ENCODE data around the gene TRPC1.
"Not testable (repeated sequence)": the region's sequence is repeated elsewhere in the genome, so short reads cannot be mapped to it uniquely, and the experiment has no call there.

Gene TRPC1
- total RNA-seq = 1.5 to 21.2 (median 12.6) reads per million in 3 experiments

DNA sequence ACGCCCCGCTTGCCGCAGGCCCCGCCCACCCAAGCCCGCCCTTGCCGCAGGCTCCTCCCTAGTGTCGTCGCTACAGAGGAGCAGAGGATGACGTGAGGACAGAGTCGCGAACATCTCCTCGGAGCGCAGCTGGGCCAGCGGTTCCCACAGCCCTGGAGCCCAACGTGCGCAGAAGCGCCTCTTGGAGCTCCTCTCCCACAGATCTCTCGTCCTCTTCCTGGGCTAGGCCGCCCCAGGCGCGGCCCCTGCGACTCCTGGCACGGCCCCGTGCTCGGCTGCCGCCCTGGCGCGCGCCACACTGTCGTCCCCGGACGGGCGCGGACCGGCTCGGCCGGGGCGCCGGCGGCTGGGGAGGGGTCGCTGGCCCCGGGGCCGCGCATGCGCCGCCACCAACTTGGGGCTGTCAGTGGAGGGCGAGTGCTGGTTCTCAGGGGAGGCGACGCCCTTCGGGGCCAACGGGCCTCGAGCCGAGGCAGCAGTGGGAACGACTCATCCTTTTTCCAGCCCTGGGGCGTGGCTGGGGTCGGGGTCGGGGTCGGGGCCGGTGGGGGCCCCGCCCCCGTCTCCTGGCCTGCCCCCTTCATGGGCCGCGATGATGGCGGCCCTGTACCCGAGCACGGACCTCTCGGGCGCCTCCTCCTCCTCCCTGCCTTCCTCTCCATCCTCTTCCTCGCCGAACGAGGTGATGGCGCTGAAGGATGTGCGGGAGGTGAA, at the start of gene TRPC1:
Gene TRPC1, plus strand, starts transcription at position 67 of the 714 bp plus-strand sequence. Its CDS starts 526 bp downstream, at position 593.
- DNase-seq = peak; percentile 81

DNA sequence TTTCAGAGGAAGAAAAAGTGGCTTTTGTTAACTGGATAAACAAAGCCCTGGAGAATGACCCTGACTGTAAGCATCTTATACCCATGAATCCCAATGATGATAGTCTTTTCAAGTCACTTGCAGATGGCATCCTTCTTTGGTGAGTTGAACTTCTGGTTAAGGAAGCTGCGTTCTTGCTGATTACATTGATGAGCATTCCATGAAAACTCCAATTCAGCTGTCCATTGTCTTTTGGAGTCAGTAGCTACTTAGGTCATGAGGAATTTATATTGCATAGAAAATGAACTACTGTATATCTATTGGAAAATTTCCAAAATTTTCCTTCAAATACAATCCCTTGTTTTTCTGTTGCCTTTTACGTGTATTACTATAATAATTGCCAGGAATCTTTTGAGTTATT, 47.7 kb upstream of the TRPC1 start:
- no peak for DNase-seq

DNA sequence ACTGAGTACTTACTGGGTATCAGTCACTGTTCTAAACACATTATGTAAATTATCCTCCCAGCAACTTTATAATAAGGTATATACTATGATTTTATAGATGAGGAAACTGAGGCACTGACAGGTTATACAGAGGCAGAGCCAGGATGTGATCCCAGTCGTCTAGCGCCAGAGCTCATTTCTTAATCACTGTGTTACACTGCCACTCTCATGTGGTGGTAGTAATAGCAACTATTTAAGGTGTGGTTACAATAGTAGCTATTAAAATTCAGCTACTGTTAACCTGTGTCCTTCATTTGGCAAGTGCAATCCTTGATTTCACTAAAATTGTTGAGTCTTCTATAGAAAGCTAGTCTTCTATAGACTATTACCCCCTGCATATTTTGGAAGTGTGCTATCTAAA, 43.1 kb upstream of the TRPC1 start:
- DNase-seq = no peak

DNA sequence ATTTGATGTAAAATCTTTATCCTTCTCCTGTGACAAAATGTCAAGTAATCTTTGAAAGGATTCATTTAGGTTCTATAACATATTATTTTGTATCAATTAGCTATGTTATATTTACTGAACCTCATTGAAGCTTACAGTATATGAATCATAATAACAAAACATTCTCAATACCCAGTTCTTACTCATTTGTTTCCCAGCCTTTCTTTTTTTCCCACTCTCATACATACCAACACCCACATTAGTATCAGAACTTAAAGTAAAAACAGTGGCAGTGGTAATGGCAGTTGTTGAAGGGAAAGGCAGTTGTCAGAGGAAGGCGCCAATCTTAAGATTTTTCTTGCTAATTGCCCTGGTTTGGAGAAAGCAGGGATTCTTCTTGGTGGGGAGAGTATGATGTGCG, 33.2 kb upstream of the TRPC1 start:
- DNase-seq = no peak

DNA sequence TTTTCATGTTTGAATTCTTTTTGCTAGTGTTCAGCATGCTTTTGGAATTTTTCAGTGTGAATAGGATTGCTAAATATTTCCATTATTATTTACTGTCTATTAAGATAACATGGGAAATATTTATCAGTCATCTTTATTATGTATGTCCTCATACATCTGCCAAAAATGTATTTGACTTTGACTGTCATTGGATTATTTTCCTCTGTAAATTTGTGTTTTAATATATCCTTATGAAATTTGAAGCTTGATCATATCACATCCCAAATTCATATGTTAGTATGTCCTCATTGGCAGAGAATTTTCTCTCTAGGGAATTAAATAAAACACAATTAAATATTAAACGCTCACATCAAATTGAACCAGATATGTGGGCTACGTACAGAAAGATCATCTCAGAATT, 32.3 kb upstream of the TRPC1 start:
- DNase-seq = no peak

DNA sequence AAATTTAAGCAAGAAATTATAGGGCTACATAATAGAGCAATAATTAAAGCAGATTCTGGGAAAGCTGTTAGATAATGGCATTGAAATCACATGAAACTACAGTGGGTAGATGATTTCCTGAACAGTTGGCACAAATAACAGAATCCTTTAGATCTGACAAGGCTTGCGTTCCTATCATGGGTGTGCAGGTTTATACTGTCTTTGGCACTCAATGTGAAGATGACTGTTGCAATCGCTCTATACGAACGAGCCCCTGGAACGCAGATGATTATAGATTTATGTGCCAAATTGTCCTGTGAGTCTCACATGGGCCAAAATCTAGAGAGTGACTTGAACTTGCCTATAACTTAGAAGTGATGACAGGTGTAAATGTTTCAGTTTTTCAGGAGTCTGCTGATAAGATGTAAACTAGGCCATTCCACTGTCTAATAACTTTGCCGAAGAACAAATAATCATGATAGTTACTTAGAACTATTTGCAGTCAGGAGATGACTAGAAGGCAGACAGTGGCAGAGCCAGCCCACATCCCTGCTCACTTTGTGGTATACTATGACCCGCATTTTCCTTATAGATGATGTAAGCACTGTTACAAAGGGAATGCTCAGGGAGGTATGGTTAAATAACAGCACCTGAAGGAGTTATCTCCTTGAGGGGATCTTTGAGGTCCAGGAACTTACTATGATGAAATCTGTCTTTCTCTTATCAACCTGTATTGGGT, 30.5 kb upstream of the TRPC1 start:
- no peak for DNase-seq

DNA sequence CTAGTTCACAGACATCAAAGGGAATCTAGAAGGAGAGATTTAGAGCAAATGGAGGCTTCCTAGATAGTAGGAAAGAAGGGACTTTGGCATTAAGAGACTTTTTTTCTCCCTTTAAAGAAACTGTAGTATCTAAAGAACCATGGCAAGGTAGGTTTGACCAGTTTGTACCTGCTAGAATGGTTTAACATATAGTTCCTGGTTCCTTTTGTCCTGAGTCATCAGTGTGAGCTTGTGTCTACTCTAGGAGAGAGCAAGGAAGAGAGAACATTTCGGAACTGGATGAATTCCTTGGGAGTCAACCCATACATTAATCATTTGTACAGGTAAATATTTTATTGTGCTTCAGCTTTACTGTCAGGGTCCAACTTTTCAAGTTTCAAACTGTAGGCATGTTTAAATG, 29.6 kb upstream of the TRPC1 start:
- no peak for DNase-seq

DNA sequence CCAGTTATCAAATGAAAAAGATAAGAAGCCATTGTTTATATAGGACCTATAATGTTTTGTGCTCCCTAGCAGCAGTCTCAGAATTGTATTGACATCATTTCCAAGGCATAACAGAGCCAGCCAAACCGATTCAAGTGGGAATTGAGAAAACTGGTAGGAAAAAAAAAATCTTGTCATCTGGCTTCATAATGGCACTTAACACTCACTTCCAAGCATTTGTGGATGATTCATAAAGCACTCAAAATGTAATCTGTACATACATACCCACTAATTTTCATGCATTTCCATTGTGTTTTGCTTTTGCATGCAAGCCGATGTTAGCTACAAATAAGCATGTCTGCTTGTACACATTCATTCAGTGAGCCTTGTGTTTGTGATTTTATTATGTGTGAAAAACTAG, 18.6 kb upstream of the TRPC1 start:
- DNase-seq = no peak

DNA sequence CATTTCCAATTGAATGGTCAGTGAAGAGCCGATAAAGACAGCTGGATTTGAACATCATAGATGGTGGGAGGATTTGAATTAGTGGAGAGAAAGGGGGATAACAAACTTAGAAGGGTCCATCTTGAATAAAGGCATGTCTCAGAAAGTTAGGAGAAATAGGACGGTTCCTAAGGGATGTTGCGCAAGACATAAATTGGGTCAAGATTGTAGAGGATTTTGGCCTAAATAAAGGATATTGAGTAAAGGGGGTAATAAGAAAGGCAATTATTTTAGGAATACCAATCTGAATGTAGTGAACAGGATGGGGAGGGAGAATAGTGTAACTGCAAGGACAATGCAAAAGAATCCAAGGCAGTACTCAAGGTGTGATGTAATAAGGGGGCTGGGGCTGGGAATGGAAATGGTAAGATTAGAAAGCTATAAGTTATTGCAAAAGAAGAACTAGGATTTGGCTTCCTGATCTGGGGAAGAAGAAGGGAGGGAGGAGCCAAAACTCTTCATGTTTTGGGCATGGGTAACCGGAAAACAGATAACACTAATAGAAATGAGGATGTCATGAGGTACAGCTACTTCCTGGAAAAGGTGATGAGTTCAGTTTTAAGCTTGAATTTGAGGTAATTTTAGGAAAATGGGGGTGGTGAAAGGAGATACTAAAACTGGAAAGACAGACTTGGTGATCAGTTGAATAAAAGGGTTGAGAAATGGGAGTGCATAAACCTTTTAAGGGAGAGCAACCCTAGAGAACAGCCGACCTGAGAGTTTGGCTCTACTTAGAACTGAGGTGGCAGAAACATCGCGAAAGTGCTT, 17.3 kb upstream of the TRPC1 start:
- DNase-seq = no peak

DNA sequence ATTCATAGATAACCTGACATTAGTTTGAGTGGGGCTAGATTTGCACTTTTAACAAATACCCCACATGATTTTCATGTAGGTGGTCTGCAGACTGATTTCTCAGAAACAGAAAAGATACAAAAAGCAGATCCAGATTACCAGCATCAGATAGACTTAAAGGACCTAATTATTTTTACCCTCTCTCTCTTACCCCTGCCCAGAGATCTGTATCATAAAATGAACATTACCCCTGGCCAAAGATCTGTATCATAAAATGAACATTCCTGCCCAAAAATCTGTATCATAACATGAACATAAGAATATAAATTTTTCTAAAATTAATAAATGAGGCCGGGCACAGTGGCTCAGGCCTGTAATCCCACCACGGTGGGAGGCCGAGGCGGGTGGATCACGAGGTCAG, 14.6 kb upstream of the TRPC1 start:
- no peak for DNase-seq

DNA sequence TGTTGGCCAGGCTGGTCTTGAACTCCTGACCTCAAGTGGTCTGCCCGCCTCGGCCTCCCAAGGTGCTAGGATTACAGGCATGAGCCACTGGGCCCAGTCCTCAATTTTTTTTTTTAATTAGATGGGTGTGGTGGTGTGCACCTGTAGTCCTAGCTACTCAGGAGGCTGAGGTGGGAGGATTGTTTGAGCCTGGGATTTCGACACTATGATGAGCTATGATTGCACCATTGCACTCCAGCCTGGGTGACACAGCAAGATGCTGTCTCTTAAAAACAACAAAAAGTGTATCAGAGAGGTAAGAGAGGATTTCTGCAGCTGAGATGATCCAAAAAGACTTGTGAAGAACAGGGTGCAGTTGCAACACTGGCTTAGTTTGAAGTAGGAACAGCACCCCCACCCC, 9.0 kb upstream of the TRPC1 start:
- not testable (repeated sequence) for DNase-seq

DNA sequence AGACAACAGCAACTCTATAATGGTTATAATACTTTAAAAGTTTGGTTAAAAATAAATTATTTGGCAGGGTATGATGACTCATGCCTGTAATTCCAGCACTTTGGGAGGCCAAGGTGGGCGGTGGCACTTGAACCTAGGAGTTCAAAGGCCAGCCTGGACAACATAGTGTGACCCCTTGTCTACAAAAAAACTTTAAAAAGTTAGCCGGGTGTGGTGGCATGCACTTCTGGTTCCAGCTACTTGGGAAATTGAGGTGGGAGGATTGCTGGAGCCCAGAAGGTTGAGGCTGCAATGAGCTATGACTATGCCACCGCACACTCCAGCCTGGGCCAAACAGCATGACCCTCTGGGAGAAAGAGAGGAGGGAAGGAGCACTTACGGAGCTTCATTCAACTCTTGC, 7.7 kb upstream of the TRPC1 start:
- DNase-seq = no peak

DNA sequence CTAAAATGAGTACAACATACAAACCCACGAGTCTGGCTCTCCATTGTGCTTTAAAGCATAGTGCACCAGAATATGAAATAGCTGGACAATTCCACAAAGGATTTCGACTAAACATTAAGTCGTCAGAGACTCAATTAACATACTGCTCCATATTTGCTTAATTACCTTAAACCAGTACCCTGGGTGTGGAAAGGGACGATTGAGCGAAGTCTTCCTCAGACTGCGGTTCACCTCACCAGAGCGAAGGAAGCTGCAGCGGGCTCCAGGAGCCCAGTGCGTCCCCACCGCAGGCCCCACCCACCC, 218 bp upstream of the TRPC1 start:
- no peak for DNase-seq

DNA sequence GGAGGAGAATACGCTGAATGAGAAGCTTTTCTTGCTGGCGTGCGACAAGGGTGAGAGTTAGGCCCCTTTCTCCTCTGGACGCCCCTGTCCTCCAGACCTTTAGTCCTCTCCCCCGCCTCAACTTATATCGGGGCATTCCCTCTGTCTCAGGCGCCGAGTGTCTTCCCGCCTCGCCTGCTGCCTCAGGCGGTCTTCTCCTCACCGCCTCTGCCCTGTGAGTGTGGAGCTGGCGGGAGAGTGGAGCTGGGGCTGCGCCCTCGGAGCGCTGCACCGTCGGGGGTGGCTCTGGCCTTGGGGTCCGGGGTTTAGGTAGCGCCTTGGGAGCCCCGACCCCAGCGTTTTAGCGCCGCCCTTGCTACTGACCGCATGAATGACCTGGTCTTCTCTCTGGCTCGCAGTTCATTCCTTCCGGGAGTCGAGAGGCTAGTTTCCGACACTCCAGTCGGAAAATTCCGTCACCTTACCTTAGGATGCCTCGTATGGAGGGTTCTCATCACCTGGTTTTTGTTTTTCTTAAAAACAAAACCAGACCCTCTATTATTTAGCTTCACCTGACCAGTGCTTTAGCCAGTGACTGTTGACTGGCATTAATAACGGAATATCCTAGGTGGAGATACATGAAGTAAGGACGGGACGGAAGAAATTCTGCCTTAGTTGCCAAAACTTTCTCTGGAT, 985 bp downstream of the TRPC1 start:
- no peak for DNase-seq

DNA sequence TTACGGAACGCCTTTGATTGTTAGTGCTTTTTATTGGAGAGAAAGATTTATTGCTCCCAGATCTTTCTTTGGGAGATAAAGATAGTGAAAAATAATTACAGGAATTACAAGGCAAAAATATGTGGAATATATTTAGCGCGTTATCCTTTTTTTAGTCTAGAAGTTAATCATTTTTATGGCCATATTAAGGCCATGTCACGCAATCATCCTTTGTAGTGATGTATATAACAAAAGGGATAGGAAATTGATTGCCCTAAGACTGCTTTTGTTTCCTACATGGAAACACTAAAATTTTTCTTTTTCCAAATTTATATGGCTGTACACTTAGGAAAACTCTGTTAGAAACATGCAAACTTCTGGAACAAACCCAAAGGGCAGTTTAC, 1.5 kb downstream of the TRPC1 start:
- no peak for DNase-seq

DNA sequence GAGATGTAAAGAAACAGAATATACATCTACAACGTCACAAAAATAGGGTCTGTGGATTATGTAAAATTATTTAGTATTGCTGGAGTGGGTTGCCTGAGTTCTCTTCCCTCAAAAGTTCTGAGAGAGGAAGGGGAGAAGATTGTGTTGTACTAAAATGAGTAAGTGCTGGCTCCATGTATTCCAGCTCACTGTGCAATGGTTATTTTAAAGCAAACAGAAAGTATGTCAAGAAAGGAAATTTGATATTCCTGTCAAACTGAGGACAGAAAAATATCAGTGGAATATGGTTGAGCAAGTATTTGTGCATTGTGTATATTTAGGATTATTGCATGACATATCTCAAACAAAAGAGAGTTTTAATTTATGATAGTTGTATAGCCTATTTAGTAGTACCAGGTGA, 2.2 kb downstream of the TRPC1 start:
- DNase-seq = no peak

DNA sequence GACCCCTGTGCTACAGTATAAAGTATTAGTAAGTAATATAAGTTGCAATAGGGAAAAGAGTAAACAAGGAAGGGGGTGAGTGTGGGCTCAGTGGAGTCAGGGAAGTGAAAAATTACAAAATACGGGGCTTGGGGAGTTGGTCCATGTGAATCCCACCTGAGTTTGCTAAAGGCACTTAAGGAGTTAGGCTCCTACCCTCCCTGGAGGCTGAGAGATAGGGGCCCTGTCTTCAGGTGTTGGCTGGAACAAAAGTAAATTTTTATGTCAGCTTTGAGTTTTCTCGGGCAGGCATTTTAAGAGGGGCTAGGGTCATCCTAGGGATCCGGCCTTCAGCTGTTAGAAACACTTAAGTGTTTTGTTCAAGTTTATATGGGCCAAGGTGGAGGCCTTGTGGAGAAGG, 8.2 kb downstream of the TRPC1 start:
- DNase-seq = no peak

DNA sequence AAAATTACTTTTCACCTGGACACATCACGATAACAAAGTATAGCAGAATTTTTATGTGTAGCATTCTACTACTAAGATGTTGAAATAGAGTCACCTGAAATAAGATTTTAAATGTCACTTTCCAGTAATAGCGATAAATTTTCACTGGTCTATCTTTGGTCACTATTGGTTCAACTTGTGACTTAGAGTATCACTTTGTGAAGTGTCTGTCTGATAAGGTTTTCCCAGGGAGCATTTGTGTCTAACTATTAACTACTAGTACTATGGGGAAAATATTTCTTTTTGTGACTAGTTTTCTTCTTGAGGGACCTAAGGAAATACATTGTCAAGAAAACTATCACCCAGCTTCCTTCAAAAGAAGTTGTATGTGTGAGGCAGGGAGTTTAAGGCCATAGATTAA, 11.0 kb downstream of the TRPC1 start:
- DNase-seq = no peak

DNA sequence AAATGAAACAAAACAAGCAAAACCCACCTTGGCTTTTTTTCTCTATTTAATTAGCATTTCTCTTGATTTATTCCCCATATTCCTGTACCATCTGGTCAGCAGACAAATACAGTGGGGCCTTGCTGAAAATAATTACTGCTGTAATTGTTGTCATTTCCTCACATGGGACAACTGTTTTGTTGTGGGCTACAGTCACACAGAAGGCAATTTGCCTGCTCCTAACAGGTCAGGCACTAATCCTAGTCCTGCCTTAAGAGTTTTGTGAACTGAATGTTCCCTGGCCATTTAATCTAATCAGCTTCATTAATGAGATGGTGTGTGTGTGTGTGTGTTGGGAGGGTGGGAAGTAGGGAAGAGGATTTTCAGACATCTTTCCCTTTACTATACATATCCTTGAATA, 11.6 kb downstream of the TRPC1 start:
- DNase-seq = no peak

DNA sequence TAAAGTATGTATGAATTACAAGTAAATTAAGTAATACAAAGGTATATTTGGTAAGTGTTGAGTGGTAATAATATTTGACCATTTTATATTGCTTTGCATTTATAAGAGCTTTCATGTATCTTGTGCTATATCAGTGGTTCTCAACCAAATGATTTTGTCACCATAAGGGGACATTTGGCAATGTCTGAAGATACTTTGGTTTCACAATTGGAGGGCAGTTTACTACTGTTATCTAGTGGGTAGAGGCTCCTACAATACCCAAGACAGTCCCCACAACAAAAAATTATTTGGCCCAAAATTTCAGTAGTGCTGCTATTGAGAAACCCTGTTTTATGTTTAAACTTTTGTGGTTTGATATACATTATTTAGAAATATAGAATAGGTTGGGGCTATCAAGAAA, 14.6 kb downstream of the TRPC1 start:
- no peak for DNase-seq

DNA sequence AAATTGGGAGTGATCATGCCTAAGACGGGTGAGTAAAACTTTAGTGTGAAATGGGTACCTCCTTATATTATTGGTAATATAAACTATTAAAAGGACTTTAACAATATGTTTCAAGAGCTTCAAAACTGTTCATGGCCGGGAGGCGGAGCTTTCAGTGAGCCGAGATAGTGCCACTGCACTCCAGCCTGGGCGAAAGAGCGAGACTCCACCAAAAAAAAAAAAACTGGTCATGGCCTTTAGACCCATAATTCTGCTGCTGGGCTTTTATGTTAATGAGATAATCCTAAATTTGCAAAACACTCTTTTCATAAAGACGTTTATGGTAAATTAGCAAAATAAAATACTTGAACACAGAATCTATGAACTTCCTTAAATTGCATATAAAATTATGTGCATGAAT, 22.8 kb downstream of the TRPC1 start:
- no peak for DNase-seq

DNA sequence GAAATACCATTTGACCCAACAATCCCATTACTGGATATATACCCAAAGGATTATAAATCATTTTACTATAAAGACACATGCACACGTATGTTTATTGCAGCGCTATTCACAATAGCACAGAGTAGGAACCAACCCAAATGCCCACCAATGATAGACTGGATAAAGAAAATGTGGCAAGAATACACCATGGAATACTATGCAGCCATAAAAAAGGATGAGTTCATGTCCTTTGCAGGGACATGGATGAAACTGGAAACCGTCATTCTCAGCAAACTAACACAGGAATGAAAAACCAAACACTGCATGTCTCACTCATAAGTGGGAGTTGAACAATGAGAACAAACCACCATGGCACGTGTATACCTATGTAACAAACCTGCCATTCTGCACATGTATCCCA, 26.7 kb downstream of the TRPC1 start:
- not testable (repeated sequence) for DNase-seq

DNA sequence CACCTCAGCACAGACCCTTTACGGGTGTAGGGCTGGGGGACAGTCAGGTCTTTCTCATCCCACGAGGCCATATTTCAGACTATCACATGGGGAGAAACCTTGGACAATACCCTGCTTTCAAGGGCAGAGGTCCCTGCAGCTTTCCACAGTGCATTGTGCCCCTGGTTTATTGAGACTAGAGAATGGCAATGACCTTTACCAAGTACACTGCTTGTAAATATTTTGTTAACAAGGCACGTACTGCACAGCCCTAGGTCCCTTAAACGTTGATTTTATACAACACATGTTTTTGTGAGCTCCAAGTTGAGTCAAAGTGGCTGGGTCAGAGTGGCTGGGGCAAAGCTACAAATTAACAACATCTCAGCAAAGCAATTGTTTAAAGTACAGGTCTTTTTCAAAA, 28.8 kb downstream of the TRPC1 start:
- DNase-seq = not testable (repeated sequence)

All from central memory CD4-positive, alpha-beta T cell (primary cell).